Activated naive CD4-positive, alpha-beta T cell treated with anti-CD3 and anti-CD28 coated beads, Interleukin-2, amount 50 U/mL, for 24 hours (primary cell): ENCODE data around the gene CRYGB.
"Not testable (repeated sequence)": the region's sequence is repeated elsewhere in the genome, so short reads cannot be mapped to it uniquely, and the experiment has no call there.

ENCODE experiments used
- H3K27ac Mint-ChIP-seq: one replicate; pipeline ENCODE4 v1.8.0; 2021; ENCODE audit warnings: mild to moderate bottlenecking, mixed read lengths
- H3K27me3 Mint-ChIP-seq: one replicate; pipeline ENCODE4 v1.8.0; 2021; ENCODE audit warnings: mixed read lengths
- H3K36me3 Mint-ChIP-seq: one replicate; pipeline ENCODE4 v1.8.0; 2021; ENCODE audit warnings: mixed read lengths
- H3K4me1 Mint-ChIP-seq: one replicate; pipeline ENCODE4 v1.8.0; 2021; ENCODE audit warnings: mixed read lengths
- H3K4me3 Mint-ChIP-seq: one replicate; pipeline ENCODE4 v1.8.0; 2021; ENCODE audit warnings: mild to moderate bottlenecking, mixed read lengths
- H3K9me3 Mint-ChIP-seq: one replicate; pipeline ENCODE4 v1.8.0; 2021; ENCODE audit warnings: mixed read lengths

CRYGB gene

DNA sequence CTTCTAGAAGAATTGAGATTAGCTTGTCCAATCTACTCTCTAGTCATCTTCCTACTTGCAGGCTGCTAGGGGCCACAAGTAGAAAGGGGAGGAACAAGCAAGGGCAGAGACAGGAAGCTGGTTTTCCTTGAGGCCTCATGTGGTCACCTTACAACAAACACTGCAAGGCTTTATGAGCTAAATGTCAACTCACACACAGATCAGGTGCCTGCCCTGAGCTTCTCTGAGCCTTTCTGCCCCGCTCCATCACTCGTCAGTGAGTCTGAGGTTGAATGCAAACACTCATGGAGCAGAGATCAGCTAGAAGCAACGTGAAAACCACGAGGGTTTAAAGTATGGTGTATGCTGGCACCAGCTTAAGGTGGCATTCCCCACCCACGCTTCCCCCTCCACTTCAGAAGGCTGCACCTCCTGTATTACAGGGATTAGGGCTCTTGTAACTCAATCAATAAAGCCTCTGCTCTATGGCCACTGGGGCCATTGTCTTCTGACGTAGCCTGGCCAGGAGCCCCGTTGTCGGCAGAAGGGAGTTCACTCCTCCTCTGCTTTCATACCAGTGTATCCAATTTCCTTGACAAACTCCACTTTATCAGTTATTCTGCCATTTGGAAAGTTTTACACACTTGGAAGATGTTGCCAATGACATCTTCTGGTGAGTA lies 10.9 kb downstream of the CRYGB start:
- Mint-ChIP-seq H3K9me3 (no peaks in the 10 kb centered on the region), H3K27me3 (no peaks in the 10 kb centered on the region), H3K36me3 (no peaks in the 10 kb centered on the region), H3K4me3 (no peak overlapping the region), H3K4me1 (peaks cover 7% of the 10 kb centered on the region), H3K27ac (no peak overlapping the region)

DNA sequence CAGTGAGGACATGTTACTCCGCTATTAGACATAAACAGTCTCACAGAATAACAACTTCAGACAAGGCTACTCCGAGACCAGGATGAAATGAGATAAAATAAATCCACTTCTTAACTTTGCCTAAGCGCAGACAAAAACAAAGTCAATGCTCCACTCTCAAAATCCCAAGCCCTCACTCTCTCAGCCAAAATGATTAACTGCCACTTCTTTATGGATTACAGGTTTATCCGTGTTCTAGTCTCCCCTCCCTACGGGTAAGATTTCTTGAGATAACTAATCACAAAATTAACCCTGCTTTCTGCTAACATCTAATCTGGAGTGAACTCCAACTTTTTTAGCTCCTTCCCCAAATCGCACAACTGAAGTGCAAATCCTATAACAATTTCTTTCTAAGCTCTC lies 15.2 kb downstream of the CRYGB start:
- Mint-ChIP-seq H3K27me3 (peaks cover 8% of the 10 kb centered on the region), H3K4me1 (peaks cover 7% of the 10 kb centered on the region), H3K9me3 (peaks cover 4% of the 10 kb centered on the region), H3K36me3 (no peaks in the 10 kb centered on the region), H3K4me3 (no peak overlapping the region), H3K27ac (no peak overlapping the region)

DNA sequence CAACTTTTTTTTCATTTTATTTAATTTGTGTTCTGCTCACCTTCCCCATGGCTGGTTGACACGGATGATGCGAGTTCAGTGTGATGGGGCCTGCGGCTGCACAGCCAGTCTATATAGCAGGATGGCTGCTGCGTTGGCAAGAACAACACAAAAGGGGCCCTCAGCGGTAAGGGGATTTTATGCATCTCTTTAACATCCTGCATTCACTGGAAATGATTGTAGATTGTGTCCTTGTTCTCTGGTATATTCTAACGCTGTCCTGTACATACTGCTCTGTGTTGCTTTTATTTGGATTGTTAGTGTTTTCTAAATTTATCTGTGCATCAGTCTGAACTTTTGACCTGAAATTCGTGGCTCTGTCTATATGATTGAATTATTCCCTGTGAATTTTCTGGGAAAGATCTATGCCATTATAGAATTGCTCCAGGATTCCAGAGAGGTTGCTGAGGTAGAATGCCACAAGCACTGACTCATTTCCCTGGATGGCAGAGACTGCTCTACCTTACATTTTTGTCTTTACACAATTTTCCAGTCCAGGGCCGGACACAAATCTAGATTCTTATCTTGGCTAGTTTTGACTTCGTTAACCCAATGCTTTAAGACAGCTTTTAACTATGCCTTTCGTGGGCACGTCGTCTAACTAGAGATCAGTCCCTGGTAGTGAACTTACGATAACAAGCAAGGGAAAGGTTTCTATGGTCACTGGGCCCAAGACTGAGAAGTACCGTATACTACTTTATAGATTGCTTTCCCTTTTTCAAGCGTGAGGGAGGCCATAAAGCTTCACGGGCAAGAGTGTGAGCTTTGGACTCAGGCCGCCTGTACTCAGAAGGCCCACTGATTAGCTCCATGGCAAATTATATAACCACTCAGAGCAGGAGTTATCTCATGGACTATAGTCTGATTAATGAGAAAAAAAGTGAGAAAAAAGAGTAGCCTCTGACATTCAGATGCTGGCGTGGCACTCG lies 15.9 kb downstream of the CRYGB start, which contains the start of gene CRYGC:
TSS of gene CRYGC (minus strand) at position 85 of the 968 bp plus-strand sequence. CDS start at position 49, 36 bp downstream.
- Mint-ChIP-seq H3K4me3 (no peak within 1 kb of the TSS), H3K9me3 (peaks cover 4% of the 10 kb centered on the region), H3K36me3 (no peaks in the 10 kb centered on the region), H3K27ac (no peak within 1 kb of the TSS), H3K4me1 (peaks cover 3% of the 10 kb centered on the region), H3K27me3 (peaks cover 15% of the 10 kb centered on the region)

DNA sequence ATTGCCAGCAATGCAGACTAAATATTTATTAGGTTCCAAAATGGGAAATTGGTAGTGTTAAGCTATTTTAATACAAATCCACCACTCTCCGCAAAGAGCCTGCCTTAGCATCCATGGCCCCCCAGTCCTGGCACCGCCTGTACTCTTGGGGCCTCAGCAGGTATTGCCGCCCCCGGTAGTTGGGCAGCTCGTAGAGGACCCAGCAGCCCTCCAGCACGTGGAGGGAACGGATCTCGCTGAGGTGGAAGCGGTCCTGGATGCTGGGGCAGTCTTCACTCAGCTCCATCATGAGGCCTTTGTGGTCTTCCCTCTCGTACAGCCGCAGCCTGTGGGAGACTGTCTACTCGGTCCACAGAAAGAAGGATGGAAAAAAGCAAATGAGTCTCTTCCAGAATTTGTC lies 17.8 kb downstream of the CRYGB start:
- Mint-ChIP-seq H3K27ac (no peak overlapping the region), H3K27me3 (peaks cover 25% of the 10 kb centered on the region), H3K9me3 (peaks cover 4% of the 10 kb centered on the region), H3K4me3 (no peak overlapping the region), H3K36me3 (no peaks in the 10 kb centered on the region), H3K4me1 (peaks cover 10% of the 10 kb centered on the region)

DNA sequence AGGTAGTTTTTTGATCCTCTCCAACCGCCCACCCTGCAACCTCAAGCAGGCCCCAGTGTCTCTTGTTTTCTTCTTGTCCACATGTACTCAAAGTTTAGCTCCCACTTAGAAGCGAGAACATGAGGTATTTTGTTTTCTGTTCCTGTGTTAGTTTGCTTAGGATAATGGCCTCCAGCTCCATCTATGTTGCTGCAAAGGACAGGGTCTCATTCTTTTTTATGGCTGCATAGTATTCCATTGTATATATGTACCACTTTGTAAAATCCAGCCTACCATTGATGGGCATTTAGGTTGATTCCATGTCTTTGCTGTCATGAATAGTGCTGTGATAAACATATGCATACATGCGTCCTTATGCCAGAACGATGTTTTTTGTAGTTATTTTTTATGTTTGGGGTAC lies 18.9 kb downstream of the CRYGB start:
- Mint-ChIP-seq H3K27ac (no peak overlapping the region), H3K36me3 (no peaks in the 10 kb centered on the region), H3K27me3 (peaks cover 25% of the 10 kb centered on the region), H3K9me3 (peaks cover 4% of the 10 kb centered on the region), H3K4me3 (no peak overlapping the region), H3K4me1 (peaks cover 10% of the 10 kb centered on the region)

DNA sequence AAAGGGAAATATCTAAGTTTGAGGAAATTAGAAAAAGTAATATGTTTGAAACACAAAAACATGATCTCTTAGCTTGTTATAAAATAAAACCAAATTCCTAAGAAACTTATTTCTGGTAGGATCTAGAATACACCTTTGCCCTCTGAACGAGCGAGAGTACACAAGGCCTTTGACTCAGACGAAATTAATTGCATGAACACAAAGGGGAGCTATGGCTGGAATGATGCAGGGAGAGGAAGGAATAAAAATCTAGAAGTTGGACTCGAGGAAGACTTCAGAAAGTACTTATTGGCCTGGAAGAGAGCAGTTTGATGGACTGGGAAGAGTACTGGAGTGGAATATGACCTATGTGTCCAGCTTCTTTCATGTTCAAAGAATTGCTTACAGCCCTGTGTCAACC lies 20.7 kb downstream of the CRYGB start:
- H3K9me3 Mint-ChIP-seq: peaks cover 4% of the 10 kb centered on the region
- H3K36me3 Mint-ChIP-seq: no peaks in the 10 kb centered on the region
- H3K27me3 Mint-ChIP-seq: peaks cover 27% of the 10 kb centered on the region
- no peak overlapping the region for H3K27ac Mint-ChIP-seq
- peaks cover 10% of the 10 kb centered on the region for H3K4me1 Mint-ChIP-seq
- H3K4me3 Mint-ChIP-seq: no peak overlapping the region

DNA sequence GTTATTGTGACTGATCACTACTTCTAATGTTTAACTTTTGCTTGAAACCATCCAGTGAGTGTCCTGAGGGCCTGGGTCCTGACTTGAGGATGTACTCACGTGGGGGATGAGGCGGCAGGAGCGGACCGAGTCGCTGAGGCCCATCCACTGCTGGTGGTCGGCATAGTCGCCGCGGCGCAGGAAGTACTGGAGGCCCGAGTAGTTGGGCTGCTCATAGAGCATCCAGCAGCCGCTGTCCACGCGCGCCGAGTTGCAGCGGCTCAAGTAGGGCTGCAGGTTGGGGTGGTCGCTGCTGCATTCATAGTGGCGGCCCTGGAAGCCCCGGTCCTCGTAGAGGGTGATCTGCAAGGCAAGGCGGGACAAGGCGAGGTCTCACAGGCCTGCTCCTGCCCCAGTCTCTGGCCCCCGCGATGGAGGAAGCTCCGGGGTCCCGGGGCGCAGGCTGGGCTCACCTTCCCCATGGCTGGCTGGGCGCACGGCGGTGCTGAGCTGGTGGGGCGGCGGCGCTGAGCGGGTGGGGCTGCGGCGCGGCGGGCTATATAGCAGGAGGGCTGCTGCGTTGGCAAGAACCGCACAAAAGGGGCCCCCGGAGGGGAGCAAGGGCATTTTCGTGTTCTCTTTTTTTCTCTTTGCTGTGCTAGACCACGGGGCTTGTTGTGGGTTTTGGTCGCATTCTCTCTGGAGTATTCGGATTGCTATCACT lies 21.8 kb downstream of the CRYGB start, which contains the start of gene CRYGD:
TSS of gene CRYGD (minus strand) at position 512 of the 703 bp plus-strand sequence. CDS start at position 461, 51 bp downstream.
- H3K9me3 Mint-ChIP-seq, H3K4me1 Mint-ChIP-seq, H3K36me3 Mint-ChIP-seq, H3K27ac Mint-ChIP-seq: not testable (repeated sequence)
- peaks cover 27% of the 10 kb centered on the region for H3K27me3 Mint-ChIP-seq
- peak within 1 kb of the TSS; percentile 51 for H3K4me3 Mint-ChIP-seq

DNA sequence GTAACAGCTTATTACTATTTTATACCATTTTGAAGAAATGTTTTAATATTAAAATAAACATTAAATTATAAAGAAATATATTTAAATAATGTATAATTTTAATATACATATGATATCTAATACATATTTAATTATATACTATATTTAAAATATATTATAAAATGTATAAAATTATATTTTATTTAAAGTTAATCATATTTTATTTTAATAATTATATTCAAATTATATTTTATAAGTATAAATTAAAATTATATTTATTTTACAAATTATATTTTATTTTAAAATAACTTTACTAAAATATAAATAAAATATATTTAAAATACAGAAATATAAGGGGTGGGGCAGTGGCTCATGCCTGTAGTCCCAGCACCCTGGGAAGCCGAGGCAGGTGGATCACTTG lies 23.7 kb downstream of the CRYGB start:
- Mint-ChIP-seq H3K4me3 (no peak overlapping the region), H3K36me3 (no peaks in the 10 kb centered on the region), H3K27ac (no peak overlapping the region), H3K27me3 (peaks cover 24% of the 10 kb centered on the region), H3K9me3 (peaks cover 3% of the 10 kb centered on the region), H3K4me1 (peaks cover 10% of the 10 kb centered on the region)

DNA sequence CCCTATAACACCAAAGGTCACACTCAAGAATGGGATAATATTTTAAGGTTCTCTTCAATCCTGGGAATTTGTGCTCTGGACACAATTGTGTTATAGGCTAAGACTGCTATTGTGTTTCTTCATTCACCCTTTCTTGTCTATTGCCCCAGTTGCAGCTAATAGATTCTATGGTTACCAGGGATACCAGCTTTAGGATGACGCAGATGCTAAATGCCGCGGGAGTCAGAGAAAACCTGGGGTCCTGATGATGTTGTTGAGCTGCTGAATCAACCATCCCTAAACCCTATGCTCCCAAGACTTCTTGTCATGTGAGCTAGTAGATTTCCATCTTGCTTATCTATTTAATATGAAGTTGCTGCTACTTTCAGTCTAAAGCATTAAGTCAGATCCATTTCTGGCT lies 27.0 kb downstream of the CRYGB start:
- H3K4me3 Mint-ChIP-seq: no peak overlapping the region

DNA sequence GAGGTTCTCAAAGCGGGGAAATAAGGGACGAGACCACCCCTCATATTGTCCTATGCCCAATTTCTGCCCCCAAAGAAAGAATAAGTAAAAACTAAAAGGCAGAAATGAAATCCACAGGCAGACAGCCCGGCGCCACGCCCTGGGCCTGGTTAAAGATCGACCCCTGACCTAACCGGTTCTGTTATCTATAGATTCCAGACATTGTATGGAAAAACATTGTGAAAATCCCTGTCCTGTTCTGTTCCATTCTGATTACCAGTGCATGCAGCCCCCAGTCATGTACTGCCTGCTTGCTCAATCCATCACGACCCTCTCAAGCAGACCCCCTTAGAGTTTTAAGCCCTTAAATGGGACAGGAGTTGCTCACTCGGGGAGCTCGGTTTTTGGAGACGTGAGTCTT lies 28.6 kb downstream of the CRYGB start:
- not testable (repeated sequence) for H3K9me3 Mint-ChIP-seq, H3K4me3 Mint-ChIP-seq, H3K27me3 Mint-ChIP-seq, H3K36me3 Mint-ChIP-seq, H3K4me1 Mint-ChIP-seq
- H3K27ac Mint-ChIP-seq: peak overlapping the region; percentile 24

More for the DNA sequence above, 27.0 kb downstream of the CRYGB start:
- peaks cover 4% of the 10 kb centered on the region for H3K4me1 Mint-ChIP-seq
- H3K36me3 Mint-ChIP-seq: no peaks in the 10 kb centered on the region
- no peak overlapping the region for H3K27ac Mint-ChIP-seq
- no peaks in the 10 kb centered on the region for H3K9me3 Mint-ChIP-seq
- H3K27me3 Mint-ChIP-seq: peaks cover 5% of the 10 kb centered on the region

DNA sequence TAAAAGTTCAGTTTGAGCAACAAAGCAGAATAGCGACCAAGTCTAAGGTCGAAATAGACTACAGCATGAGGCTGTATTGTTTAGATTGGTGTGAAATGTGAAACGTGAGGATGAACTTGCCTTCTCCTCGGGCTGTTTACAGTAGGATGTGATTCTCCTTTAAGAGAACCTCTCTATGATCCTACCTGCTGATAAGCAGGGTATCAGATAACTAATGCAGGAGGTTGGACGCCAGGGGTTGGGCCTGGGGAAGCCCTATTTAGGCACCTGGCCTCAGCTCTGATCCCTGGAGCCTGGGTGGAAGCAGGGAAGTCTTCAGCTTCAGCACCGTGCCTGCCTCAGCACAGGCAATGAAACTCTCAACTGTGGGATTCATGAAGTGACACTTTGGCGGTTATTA lies 33.0 kb downstream of the CRYGB start:
- no peaks in the 10 kb centered on the region for H3K9me3 Mint-ChIP-seq
- H3K4me1 Mint-ChIP-seq: no peaks in the 10 kb centered on the region
- no peak overlapping the region for H3K4me3 Mint-ChIP-seq
- no peaks in the 10 kb centered on the region for H3K36me3 Mint-ChIP-seq
- H3K27ac Mint-ChIP-seq: no peak overlapping the region
- no peaks in the 10 kb centered on the region for H3K27me3 Mint-ChIP-seq

DNA sequence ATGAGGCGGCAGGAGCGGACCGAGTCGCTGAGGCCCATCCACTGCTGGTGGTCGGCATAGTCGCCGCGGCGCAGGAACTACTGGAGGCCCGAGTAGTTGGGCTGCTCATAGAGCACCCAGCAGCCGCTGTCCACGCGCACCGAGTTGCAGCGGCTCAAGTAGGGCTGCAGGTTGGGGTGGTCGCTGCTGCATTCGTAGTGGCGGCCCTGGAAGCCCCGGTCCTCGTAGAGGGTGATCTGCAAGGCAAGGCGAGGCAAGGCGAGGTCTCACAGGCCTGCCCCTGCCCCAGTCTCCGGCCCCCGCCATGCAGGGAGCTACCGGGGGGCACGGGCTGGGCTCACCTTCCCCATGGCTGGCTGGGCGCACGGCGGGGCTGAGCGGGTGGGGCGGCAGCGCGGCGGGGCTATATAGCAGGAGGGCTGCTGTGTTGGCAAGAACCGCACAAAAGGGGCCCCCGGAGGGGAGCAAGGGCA lies 33.6 kb downstream of the CRYGB start:
- not testable (repeated sequence) for H3K27me3 Mint-ChIP-seq, H3K9me3 Mint-ChIP-seq, H3K36me3 Mint-ChIP-seq, H3K27ac Mint-ChIP-seq, H3K4me1 Mint-ChIP-seq, H3K4me3 Mint-ChIP-seq

DNA sequence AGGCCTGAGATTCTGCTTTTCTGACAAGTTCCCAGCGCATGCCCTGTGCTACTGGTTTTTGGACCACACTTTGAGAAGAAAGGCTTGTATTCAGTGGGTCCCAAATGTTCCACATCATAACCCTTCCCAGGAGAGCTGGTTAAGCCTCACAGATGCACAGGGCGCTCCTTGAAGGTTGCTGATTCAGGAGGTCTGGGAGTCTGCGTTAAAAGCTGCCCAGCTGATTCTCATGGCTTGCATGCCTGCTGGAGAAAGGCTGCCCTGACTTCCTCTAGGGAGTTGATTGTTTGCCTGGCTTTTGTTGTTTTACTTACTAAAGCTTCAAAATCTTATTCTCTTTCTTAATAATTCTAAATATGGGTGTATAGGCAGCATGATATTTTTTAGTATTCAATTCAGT lies 42.3 kb downstream of the CRYGB start:
- Mint-ChIP-seq H3K27ac (no peak overlapping the region), H3K4me1 (peaks cover 35% of the 10 kb centered on the region), H3K9me3 (no peaks in the 10 kb centered on the region), H3K27me3 (no peaks in the 10 kb centered on the region), H3K36me3 (no peaks in the 10 kb centered on the region), H3K4me3 (no peak overlapping the region)

DNA sequence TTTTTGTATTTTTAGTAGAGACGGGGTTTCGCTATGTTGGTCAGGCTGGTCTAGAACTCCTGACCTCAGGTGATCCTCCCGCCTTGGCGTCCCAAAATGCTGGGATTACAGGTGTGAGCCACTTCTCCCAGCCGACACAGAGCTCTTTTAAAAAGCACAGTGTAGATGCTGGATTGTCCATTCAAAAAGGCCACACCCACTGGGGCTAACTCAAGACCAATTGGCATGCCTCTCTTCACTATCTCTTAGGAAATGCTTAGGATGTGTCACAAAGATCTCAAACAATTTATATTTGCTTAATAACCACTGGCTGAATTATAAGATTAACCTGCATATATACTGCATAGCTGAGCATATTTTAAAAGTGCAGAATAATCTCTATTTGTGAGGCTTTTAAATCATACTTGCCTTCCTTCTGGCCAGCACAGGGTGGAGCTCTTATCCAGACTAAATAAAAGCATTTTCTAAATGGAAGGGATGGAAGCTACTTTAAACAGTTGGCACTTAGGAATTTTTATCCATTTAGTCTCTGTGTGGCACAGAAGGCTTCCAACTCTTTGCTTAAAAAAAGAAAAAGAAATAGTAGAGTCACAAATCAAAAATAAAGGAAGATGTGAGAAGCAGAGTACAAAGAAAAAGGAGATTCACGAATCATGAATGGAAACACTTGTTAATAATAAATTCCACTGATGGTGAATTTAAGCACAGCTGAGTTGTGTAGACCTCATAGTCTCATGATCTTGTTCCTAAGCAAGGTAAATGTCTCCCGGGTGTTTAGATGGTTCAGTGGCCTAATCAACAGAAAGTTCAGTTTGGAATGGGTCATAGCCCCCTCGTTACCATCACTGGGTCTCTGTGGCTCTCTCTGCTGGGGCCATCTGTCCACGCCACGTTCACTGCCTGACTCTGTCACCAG lies 44.0 kb downstream of the CRYGB start:
- H3K9me3 Mint-ChIP-seq: no peaks in the 10 kb centered on the region
- peaks cover 35% of the 10 kb centered on the region for H3K4me1 Mint-ChIP-seq
- H3K4me3 Mint-ChIP-seq: no peak overlapping the region
- H3K27me3 Mint-ChIP-seq: no peaks in the 10 kb centered on the region
- H3K27ac Mint-ChIP-seq: peak overlapping the region; percentile 43
- H3K36me3 Mint-ChIP-seq: no peaks in the 10 kb centered on the region
